ENCODE results near the gene RECQL. TPM values are rescaled to one million over a fixed set of nuclear protein-coding genes. Genes with fewer than 3 reads are reported as not detected.

Gene RECQL
- total and polyA plus RNA-seq, 7 donors: 4.2 to 44.6 (median 30.8) TPM

DNA sequence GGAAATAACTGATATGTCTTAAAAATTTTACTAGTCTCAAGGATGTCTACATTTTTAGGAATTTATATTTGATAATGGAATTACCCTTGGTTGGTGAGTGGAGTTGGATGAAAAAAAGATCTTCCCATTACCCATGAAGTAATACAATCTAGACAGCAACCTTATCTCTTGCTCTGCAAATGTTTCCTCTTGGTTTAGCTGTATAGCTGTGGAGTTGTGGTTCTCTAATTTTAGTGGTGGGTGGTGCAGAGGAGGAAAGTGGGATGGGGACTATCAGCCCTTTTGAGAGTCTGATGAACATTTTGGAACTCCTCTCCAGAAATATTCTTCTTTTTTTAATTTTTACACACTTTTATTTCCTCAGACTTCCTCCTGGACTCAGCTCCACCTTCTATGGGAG is 41.7 kb upstream of the RECQL start:
- Histone ChIP-seq H3K36me3 (no peaks in the 10 kb centered on the region), H3K9me3 (no peaks in the 10 kb centered on the region), H3K27me3 (no peaks in the 10 kb centered on the region), H3K4me1 (no peaks in the 10 kb centered on the region), H3K27ac (no peak overlapping the region), H3K4me3 (no peak overlapping the region)
- no peak for DNase-seq
- no peak for TF ChIP-seq POLR2A (IDR thresholded peaks at IDR 0.05)
- no peak for TF ChIP-seq EP300 (IDR thresholded peaks at IDR 0.05)
- TF ChIP-seq CTCF (IDR thresholded peaks at IDR 0.05): no peak
- no peak for TF ChIP-seq POLR2AphosphoS5 (IDR thresholded peaks at IDR 0.05)
- intact Hi-C loops (cut with DNase I): no loop called here

DNA sequence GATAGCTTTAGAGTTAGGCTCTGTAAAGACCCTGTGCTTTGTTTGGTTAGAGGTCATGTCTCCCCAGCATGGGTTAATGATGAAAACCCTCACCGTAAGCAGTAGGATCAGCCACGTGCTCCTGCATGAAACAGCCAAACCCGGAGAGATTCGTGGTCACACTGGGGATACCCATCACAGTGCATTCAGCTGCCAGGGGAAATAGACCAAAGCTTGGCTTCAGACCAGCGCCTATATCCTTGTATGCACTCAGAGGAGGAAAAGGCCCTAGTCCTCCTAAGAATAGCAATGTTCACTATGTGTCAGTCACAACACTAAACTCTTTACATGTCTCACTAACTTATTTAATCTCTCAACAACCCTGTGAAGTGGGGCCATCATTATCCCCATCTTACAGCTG is 41.0 kb upstream of the RECQL start:
- no peak for DNase-seq
- Histone ChIP-seq H3K36me3 (no peaks in the 10 kb centered on the region), H3K4me1 (no peaks in the 10 kb centered on the region), H3K4me3 (no peak overlapping the region), H3K27me3 (no peaks in the 10 kb centered on the region), H3K27ac (no peak overlapping the region), H3K9me3 (no peaks in the 10 kb centered on the region)
- TF ChIP-seq EP300 (IDR thresholded peaks at IDR 0.05) (no peak), POLR2AphosphoS5 (IDR thresholded peaks at IDR 0.05) (no peak), CTCF (IDR thresholded peaks at IDR 0.05) (no peak), POLR2A (IDR thresholded peaks at IDR 0.05) (no peak)
- WGBS, 2 donors: 46 to 75% methylated on average over 5 of the region's 5 CpGs
- intact Hi-C loops (cut with DNase I): no loop called here

DNA sequence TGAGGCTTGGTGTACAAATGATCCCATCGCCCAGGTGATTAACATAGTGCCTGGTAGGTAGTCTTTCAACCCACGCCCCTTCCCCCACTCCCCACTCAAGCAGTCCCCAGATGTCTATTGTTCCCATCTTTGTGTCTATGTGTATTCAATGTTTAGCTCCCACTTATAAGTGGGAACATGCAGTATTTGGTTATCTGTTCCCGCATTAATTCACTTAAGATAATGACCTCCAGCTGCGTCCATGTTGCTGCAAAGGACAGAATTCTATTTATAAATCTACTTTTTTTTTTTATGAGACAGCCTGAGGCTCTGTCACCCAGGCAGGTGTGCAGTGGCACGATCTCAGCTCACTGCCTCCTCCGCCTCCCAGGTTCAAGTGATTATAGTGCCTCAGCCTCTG is 40.3 kb upstream of the RECQL start:
- DNase-seq: no peak
- no peaks in the 10 kb centered on the region for H3K36me3 ChIP-seq
- no peak overlapping the region for H3K27ac ChIP-seq
- intact Hi-C loops (cut with DNase I): no loop called here
- WGBS, 2 donors: 78 to 85% methylated on average over 6 of the region's 6 CpGs
- TF ChIP-seq POLR2AphosphoS5 (IDR thresholded peaks at IDR 0.05): no peak
- TF ChIP-seq CTCF (IDR thresholded peaks at IDR 0.05): no peak
- no peak for TF ChIP-seq POLR2A (IDR thresholded peaks at IDR 0.05)
- no peak for TF ChIP-seq EP300 (IDR thresholded peaks at IDR 0.05)
- H3K27me3 ChIP-seq: no peaks in the 10 kb centered on the region
- no peak overlapping the region for H3K4me3 ChIP-seq
- H3K4me1 ChIP-seq: no peaks in the 10 kb centered on the region
- no peaks in the 10 kb centered on the region for H3K9me3 ChIP-seq

- Histone ChIP-seq H3K36me3 (no peaks in the 10 kb centered on the region), H3K9me3 (no peaks in the 10 kb centered on the region), H3K4me1 (no peaks in the 10 kb centered on the region), H3K27ac (no peak overlapping the region), H3K27me3 (no peaks in the 10 kb centered on the region), H3K4me3 (no peak overlapping the region)
- no peak for TF ChIP-seq POLR2AphosphoS5 (IDR thresholded peaks at IDR 0.05)
- no peak for TF ChIP-seq EP300 (IDR thresholded peaks at IDR 0.05)
- no peak for TF ChIP-seq CTCF (IDR thresholded peaks at IDR 0.05)
- intact Hi-C loops (cut with DNase I): no loop called here
- DNase-seq: no peak
These were observed 38.4 kb upstream of the RECQL start for GRCh38 chr12:21539797-21540196.

DNA sequence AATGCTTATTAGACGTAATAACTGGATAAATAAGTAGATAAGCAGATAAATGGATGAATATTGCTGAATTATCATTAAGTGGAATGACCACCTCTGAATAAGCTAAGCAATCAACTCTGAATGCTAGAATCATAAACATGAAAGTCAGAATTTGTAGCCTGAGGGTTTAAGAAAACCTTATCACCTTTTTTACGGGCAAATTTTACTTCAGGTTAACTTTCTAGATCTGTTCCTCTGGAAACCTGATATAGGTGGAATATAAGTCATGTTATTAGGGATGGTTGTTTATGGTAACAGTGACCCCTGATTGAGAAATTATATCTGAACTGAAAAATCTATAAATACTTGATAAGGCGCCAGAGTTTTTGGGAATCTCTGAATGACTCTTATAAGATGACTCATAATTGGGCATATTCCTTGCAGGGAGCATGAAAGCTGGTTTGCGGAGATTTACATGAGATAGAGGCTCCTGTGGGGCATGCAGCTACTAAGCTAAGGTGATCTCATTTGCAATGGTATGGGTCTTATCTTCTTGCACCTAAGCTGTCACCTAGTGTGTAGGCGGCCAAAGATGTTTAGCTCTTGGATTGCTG is 36.7 kb upstream of the RECQL start:
- intact Hi-C loops (cut with DNase I): no loop called here
- no peak for DNase-seq
- Histone ChIP-seq H3K4me3 (no peak overlapping the region), H3K27ac (no peak overlapping the region), H3K27me3 (no peaks in the 10 kb centered on the region), H3K9me3 (no peaks in the 10 kb centered on the region), H3K36me3 (no peaks in the 10 kb centered on the region), H3K4me1 (no peaks in the 10 kb centered on the region)
- TF ChIP-seq CTCF (IDR thresholded peaks at IDR 0.05): no peak
- no peak for TF ChIP-seq EP300 (IDR thresholded peaks at IDR 0.05)
- no peak for TF ChIP-seq POLR2AphosphoS5 (IDR thresholded peaks at IDR 0.05)
- WGBS, 2 donors: 91 to 92% methylated on average over 5 of the region's 5 CpGs
